HG02571 (cell line): ENCODE measurements around the gene SORBS2.

ENCODE experiments used
- ATAC-seq: cut with Tn5 transposase; IDR thresholded peaks from one replicate; pipeline ENCODE4 v1.9.1; 2021; ENCODE audit warnings: mild to moderate bottlenecking, moderate library complexity; ENCODE audit not compliant: unreplicated experiment

Gene SORBS2

GRCh38 chr4:185775792-185776555 lies 36.0 kb downstream of the SORBS2 start:
- ATAC-seq = no peak

DNA sequence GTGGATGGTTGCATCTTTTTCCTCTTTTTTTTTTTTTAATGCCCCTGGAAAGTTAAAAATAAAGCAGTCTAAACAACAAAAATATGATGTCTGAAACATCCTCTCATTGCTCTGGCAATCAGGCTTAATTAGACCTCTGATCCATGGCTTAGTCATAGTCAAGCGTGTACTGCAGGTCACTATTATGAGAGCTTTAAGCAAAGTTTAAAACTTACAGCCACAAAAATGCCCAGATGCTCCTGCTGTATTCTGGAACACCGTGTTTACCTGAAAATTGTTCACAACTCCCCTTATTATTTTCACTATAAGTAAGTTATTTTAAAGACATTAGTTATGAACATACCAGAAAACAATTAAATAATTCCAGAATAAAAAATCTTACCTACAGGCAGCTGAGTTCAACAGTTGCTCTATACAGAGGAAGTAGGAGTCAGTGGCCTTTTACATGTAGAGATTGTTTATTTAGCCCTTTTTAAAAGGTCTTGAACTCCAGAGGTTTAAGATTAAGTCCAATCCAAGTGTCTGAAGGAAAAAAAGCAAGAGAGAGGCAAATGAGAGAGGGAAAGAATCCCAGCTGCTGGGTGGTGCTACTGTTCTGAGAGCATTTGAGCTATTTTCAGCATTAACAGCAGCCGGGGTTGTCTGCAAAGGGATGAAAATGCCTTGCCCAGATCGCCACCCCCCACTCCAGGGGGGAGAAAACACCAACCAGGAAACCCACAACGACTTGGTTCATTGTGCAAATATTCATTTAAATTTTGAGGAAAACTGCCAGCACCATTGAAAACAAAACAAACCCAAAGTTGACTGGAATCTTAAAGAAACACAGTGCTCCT lies 36.9 kb downstream of the SORBS2 start:
- no peak for ATAC-seq

DNA sequence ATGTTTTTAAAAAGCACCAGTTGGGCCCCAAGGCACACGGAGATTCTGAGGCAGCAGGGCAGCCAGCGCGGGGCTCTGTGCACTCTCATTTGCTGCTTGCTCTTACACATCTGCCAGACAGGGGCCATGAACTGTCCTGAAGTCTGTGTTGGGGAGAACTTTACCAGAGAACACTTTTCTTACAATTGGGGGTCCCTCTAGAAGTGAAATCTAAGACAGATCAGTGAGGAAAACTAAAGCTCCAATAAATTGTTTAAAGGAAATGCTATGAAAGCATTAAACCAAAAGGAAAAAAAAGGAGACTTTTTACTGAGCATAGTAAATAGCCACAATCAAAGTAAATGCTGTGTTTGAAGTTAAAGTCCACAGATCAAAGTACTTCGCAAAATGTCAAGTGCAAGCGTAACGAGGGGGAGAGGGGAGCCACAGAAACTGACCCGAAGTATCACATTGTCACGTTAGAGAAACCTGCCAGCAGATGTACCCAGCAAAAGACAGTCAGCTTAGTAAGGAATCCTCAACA lies 37.8 kb downstream of the SORBS2 start:
- no peak for ATAC-seq

- ATAC-seq = no peak
Observed at GRCh38 chr4:185773419-185773818, 38.6 kb downstream of the SORBS2 start.

DNA sequence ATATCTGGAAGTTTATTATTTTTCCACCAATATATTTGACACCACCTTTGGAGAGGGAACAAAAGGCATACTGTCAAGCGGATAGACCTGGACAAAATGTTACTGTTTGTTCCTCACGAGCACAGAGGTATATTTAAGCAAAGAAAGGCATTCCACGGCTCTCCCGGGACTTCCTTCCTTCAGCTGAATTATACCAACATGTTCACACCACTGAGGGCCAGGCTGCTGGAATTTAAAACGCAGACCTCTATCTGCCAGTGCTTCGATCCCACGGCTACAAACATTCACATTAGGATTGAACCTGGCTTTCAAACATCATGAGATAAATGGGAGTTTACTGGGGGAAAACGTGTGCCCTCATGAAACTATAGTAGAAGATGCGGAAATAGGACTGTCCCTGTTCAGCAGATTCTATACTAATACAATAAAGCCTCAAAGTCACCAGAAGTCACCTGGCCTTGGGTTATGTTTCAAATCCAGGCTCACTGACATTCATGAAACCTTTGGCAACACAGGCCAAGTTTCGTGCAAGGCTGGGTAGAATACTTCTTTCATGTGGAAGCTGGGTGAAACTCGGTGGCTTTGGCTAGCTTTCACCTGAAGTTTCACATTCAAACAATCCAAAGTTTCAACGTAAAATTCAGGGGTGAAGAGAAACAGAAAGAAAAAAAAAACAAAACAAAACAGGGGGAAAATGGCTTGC lies 39.5 kb downstream of the SORBS2 start:
- no peak for ATAC-seq

DNA sequence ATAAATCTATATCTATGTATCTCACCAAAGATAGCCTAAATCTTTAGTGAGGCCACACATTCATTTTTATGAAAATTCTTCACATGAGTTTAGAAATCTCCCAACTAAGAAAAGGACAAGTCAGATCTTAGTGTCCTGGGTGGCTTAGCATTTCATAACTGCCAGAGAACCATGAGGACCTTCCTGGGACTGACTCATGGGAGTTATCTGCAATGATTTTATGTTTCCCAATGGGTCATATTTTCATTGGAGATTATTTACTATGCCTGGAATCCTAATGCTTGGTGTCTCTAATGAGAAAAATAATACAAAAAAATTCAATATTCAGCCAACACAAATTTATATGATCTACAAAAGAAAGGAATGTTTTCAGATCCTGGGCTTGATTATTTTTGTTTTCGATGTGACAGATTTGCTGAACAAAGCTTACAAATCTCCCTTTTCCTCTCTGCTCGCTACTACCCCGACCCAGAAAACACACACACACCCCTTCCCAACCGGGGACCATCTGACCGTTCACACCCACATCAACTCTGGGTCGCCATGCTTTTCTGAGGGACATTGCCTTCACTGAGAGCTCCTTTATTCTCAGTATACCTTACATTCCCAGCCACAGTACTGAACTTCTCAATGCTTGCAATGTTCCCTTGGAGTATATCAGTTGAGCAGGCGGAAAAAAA lies 40.1 kb downstream of the SORBS2 start:
- ATAC-seq = no peak

- ATAC-seq = no peak
Observed at GRCh38 chr4:185767528-185767927, 44.5 kb downstream of the SORBS2 start.

GRCh38 chr4:185764876-185765275 lies 47.1 kb downstream of the SORBS2 start:
- ATAC-seq = no peak

DNA sequence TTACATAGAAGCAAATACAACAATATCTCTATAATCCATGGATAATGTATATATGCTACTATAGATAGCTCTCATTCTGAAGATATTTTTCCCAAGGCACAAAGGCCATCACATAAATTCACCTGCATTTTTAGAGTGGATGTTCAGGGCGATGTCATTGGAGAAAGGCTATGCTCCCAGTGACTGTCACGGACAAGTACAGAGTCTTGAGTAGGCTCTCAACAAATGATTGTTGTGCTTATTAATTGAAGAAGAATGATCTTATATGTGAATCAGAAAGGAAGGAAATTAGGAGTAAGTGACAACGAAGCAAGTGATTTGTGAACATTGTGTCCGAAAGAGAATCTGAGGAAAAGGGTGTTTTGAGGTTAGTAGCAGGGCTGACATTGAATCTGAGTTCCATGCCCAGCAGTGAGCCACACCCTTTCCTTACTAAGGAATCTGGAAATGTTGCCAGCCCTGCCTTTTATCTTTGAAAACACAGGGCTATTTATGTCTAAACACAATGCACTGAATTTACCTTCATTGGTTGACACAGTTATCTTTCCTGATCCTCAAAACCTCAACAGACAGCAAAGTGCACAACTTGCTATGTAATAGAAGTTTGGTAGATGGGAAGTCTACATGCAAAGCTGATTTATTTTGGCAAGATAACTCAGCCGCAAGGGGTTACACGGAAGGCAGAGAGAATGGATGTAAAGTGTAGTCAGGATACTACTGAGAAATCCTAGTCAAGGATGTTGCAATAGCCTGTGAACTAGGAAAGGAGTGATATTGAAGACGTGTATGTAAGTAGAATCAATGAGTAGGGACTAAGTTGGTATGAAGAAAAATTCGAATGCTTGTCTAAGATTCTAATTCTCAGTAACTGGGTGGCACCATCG lies 50.4 kb downstream of the SORBS2 start:
- no peak for ATAC-seq

DNA sequence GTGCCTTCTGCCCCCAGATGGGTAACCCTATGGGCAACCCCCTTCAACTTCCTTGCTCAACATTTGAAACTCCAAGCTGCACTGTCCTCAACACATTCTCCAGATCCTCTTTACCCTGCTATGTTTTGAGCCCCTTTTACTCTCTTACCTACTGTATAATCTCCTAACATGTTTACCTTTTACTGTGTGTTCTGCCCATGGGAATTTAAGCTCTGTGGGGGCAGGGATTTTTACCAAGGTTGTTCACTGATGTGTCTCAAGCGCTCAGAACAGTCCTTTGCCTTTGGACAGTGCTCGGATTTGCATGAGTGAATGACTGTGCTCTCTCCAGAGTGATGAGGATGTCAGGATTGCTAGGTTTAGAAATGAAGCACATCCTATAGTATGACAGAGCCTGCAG lies 53.2 kb downstream of the SORBS2 start:
- no peak for ATAC-seq

DNA sequence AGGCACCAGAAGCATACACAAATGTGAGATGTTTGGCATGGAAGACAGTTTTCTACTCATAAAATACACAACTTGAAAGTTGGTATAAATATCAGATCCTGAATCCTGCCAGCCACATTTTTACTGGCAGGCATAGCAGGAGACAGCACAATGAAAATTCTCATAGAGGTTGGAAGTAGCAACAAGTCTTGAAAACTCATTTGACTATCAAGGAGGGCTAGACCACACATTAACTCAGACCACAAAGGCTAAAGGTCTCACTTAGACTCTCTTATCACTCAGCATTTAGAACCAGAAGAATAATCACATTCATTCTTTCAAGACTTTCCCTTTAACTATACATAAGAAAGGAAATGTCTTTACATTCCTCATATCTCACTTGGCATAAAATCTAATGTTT lies 56.5 kb downstream of the SORBS2 start:
- no peak for ATAC-seq

GRCh38 chr4:185754961-185755360 lies 57.0 kb downstream of the SORBS2 start:
- ATAC-seq = no peak

DNA sequence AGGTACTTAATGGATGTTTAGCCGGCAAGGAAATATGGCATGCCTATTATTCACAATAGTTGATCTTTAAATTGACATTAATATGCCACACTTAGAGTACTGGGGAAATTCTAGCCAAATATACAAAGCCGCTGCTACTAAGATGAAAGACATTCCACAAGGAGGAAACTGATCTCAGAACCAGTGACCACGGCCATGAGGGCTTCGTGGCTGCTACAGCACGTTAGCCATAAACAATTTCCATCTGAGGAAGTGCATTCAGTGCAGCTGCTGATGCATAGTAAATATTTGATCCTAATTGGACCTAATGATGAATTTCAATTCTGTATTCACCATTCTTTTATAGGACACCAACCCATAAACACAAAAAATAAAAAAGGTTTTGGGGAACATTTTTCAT lies 59.1 kb downstream of the SORBS2 start:
- ATAC-seq = no peak

DNA sequence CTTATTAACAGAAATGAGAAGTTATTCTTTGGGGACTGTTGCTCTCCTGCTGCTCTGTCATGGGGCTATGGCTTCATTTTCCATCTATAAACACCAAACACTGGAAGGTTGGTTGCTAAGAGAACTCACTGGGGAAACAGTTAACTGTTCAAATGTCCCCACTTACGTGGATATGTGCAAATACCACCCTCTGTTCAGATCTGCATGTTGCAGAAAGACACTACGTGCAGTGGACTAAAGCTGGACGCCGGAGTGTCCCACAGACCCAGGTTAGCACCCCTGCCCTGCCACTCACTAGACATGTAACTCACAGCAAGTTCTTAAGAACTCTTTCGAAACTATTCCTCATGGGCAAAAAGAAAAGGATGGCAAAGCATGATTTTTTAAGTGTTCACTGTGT lies 62.1 kb downstream of the SORBS2 start:
- ATAC-seq = no peak

- ATAC-seq = no peak
Observed at GRCh38 chr4:185748901-185749390, 63.0 kb downstream of the SORBS2 start.

DNA sequence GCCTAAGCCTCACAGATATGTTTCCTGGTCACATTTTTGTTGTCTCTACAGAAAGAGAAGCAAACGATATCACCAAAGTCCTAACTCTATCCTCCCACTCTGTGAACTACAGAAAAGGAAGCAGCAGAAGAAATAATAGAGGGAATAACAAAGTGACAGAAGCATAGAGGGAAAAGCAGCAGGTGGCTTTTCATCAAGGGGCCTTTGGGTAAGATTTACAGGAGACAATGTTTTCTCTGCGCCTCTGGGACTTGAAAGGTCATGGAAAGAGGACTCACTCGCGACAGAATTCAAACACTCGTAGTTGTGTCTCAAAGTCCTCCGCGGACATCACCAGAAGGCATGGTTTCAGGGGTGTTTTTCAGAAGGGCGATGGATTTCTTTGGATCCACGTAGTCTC lies 66.1 kb downstream of the SORBS2 start:
- ATAC-seq = no peak

- ATAC-seq = no peak
Observed at GRCh38 chr4:185744946-185745345, 67.0 kb downstream of the SORBS2 start.

DNA sequence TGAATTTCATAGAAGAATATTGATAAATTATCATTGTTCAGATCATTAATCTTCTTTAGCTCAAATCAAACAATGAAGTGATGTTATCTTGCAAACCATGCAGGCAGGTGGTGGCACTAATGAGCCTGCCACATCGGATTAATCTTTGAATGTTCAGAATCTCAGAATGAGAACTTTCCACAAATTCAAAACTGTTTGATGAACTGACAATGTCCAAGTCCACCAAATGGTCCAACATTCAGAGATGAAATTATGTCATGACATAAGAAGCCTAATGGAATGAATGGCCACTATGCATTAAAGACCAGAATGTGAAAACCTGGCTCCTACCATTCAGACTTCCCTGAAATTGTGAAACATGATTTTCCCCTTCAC lies 67.5 kb downstream of the SORBS2 start:
- ATAC-seq = no peak

DNA sequence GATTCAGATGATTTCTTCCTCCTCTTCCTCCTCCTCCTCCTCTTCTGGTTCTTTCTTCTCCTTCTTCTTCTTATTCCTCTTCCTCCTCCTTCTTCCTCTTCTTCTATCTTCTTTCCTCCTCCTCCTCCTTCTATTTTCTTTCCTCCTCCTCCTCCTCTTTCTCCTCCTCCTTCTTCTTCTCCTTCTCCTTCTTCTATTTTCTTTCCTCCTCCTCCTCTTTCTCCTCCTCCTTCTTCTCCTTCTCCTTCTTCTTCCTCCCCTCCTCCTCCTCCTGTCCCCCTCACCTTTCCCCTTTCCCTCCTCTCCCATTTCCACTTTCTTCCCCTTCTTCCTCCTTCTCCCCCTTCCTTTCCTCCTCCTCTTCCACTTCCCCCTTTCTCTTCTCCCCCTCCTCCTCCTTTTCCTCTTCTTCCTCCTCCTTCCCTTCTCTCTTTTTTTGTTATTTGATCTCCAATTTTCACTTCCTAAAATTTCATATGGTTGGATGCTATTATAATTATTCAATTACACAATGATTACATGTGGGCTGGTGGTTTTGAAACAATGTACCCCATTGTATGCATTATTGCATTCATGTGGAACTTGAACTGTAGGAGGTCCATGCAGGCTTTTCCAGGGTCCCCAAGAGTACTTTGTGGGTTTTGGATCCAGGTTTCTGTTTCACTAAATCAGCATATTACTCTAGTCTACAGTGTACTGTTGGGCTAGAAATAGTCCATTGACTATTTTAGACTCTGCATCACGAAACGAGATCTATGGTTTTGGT lies 68.1 kb downstream of the SORBS2 start:
- ATAC-seq = no peak
